Neuron (in vitro differentiated cells): ENCODE measurements around the gene NUP133.
"Not testable (repeated sequence)": the region's sequence is repeated elsewhere in the genome, so short reads cannot be mapped to it uniquely, and the experiment has no call there.

Experiments
- H2AFZ ChIP-seq: one replicate; pipeline ENCODE4 v1.6.1; 2013; ENCODE audit warnings: low read depth, mild to moderate bottlenecking, inconsistent platforms, low read length, moderate library complexity
- H3K27me3 ChIP-seq: one replicate; pipeline ENCODE4 v1.6.1; 2013; ENCODE audit warnings: low read length; ENCODE audit not compliant: insufficient read depth
- H3K36me3 ChIP-seq: one replicate; pipeline ENCODE4 v1.6.1; 2013; ENCODE audit warnings: low read length; ENCODE audit not compliant: insufficient read depth
- H3K4me1 ChIP-seq: one replicate; pipeline ENCODE4 v1.6.1; 2013; ENCODE audit warnings: low read length; ENCODE audit not compliant: insufficient read depth
- H3K4me3 ChIP-seq: 2 replicates; pipeline ENCODE4 v1.5.1; 2013; ENCODE audit warnings: mild to moderate bottlenecking, low read length, moderate library complexity
- H3K9me3 ChIP-seq: one replicate; pipeline ENCODE4 v1.6.1; 2013; ENCODE audit warnings: low read length

NUP133 gene

GRCh38 chr1:229434005-229434640 lies 74.0 kb downstream of the NUP133 start, which contains the start of gene ACTA1:
Gene ACTA1, minus strand, starts transcription at chr1:229434094. Its CDS starts 979 bp downstream, at chr1:229433115.
- H2AFZ ChIP-seq, result no peak within 1 kb of the TSS
- H3K4me3 ChIP-seq, result peak within 1 kb of the TSS; percentile 20
- peaks cover 11% of the 10 kb centered on the region for H3K9me3 ChIP-seq
- H3K36me3 ChIP-seq, result no peaks in the 10 kb centered on the region
- peaks cover 21% of the 10 kb centered on the region for H3K27me3 ChIP-seq
- H3K4me1 ChIP-seq, result peaks cover 10% of the 10 kb centered on the region

DNA sequence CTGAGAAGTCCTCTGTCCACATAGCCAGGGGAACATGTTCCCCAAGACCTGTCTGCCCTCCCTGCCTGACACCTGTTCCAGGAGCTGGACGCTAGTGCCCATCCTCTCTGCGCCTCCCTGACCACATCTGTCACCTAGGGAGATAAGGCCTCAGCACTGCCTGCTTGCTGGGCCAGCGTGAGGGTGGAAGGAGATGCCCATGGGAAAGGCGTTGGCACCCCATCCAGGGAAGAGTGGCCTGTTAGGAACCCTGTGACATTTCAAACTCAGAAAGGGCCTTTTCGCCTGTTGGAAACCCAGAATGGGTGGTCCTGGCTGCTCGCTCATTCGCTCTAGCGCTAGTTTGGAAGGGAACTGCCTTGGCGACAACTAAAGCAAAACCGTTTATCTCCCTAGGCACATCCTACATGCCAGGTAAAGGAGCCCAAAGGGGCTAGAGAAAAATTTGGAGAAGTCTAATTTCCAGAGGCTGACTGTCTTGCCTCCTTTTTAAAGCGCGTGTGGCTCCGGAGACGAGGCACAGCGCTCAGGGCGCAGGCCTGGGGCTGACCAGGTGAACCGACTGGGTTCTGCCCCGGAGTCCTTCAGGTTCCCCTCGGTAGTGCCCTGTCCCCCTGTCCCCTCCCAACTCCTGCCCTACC lies 74.7 kb downstream of the NUP133 start:
- peaks cover 21% of the 10 kb centered on the region for H3K27me3 ChIP-seq
- H2AFZ ChIP-seq, result no peak overlapping the region
- no peak overlapping the region for H3K4me3 ChIP-seq
- H3K9me3 ChIP-seq, result peaks cover 11% of the 10 kb centered on the region
- peaks cover 10% of the 10 kb centered on the region for H3K4me1 ChIP-seq
- no peaks in the 10 kb centered on the region for H3K36me3 ChIP-seq

GRCh38 chr1:229432905-229433304 lies 75.2 kb downstream of the NUP133 start:
- H3K36me3 ChIP-seq, result no peaks in the 10 kb centered on the region
- H2AFZ ChIP-seq, result no peak overlapping the region
- peaks cover 21% of the 10 kb centered on the region for H3K27me3 ChIP-seq
- peaks cover 11% of the 10 kb centered on the region for H3K9me3 ChIP-seq
- H3K4me3 ChIP-seq, result no peak overlapping the region
- H3K4me1 ChIP-seq, result peaks cover 10% of the 10 kb centered on the region

DNA sequence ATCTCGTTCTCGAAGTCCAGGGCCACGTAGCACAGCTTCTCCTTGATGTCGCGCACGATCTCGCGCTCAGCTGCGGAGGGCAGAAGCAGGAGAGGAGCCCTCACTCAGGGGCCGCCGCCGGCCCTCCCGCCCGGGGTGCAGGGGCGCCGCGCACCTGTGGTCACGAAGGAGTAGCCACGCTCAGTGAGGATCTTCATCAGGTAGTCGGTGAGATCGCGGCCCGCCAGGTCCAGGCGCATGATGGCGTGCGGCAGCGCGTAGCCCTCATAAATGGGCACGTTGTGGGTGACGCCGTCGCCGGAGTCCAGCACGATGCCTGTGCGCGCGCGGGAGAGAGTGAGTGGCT lies 76.1 kb downstream of the NUP133 start:
- no peak overlapping the region for H2AFZ ChIP-seq
- peaks cover 11% of the 10 kb centered on the region for H3K9me3 ChIP-seq
- peaks cover 21% of the 10 kb centered on the region for H3K27me3 ChIP-seq
- H3K4me3 ChIP-seq, result no peak overlapping the region
- H3K4me1 ChIP-seq, result peaks cover 10% of the 10 kb centered on the region
- no peaks in the 10 kb centered on the region for H3K36me3 ChIP-seq

GRCh38 chr1:229431284-229432115 lies 76.6 kb downstream of the NUP133 start:
- peaks cover 24% of the 10 kb centered on the region for H3K27me3 ChIP-seq
- H3K4me1 ChIP-seq, result peaks cover 10% of the 10 kb centered on the region
- peaks cover 11% of the 10 kb centered on the region for H3K9me3 ChIP-seq
- H2AFZ ChIP-seq, result no peak overlapping the region
- no peak overlapping the region for H3K4me3 ChIP-seq
- no peaks in the 10 kb centered on the region for H3K36me3 ChIP-seq

- H2AFZ ChIP-seq, result no peak overlapping the region
- H3K36me3 ChIP-seq, result no peaks in the 10 kb centered on the region
- H3K4me3 ChIP-seq, result no peak overlapping the region
- peaks cover 24% of the 10 kb centered on the region for H3K27me3 ChIP-seq
- H3K4me1 ChIP-seq, result peaks cover 10% of the 10 kb centered on the region
- H3K9me3 ChIP-seq, result peaks cover 11% of the 10 kb centered on the region
Measured at GRCh38 chr1:229430761-229431283, 77.3 kb downstream of the NUP133 start.

GRCh38 chr1:229428256-229428655 lies 79.9 kb downstream of the NUP133 start:
- Histone ChIP-seq H3K9me3 (peaks cover 12% of the 10 kb centered on the region), H3K27me3 (peaks cover 8% of the 10 kb centered on the region), H2AFZ (no peak overlapping the region), H3K36me3 (no peaks in the 10 kb centered on the region), H3K4me3 (no peak overlapping the region), H3K4me1 (no peaks in the 10 kb centered on the region)

DNA sequence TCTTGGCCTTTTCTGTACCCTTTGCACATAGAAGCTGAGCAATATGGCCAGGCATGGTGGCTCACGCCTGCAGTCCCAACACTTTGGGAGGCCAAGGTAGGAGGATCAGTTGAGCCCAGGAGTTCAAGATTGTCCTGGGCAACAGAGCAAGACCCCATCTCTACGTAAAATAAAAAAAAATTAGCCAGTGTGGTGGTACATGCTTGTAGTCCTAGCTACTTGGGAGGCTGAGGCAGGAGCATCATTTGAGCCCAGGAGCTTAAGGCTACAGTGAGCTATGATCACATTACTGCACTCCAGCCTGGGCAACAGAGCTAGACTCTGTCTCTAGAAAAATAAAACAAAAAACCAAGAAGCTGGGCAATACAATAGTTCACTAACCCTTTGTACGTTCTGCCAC lies 80.6 kb downstream of the NUP133 start:
- H3K36me3 ChIP-seq, result no peaks in the 10 kb centered on the region
- peaks cover 11% of the 10 kb centered on the region for H3K9me3 ChIP-seq
- H3K27me3 ChIP-seq, result peaks cover 8% of the 10 kb centered on the region
- H3K4me1 ChIP-seq, result no peaks in the 10 kb centered on the region
- no peak overlapping the region for H2AFZ ChIP-seq
- no peak overlapping the region for H3K4me3 ChIP-seq

DNA sequence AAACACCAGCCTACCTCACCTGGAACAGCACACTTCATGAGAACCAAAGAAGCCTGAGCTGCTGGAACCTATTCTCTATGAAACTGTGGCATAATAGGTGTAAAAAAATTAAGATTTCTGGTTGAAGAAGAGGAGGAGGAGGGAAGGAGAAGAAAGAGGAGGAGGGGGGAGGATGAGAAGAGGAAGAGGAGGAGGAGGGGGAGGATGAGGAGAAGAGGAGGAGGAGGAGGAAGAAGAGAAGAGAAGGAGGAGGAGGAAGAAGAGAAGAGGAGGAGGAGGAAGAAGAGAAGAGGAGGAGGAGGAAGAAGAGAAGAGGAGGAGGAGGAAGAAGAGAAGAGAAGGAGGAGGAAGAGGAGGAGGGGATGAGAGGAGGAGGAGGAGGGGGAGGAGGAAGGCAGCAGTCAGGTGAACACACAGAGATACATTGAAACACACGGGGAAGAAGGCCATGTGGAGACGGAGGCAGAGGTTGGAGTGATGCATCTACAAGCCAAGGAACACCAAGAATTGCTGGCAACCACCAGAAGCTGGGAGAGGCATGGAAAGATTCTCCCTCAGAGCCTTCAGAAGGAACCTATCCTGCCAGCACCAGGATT lies 82.5 kb downstream of the NUP133 start:
- H3K36me3 ChIP-seq, result no peaks in the 10 kb centered on the region
- H3K27me3 ChIP-seq, result peaks cover 8% of the 10 kb centered on the region
- no peak overlapping the region for H2AFZ ChIP-seq
- no peaks in the 10 kb centered on the region for H3K4me1 ChIP-seq
- no peak overlapping the region for H3K4me3 ChIP-seq
- peaks cover 2% of the 10 kb centered on the region for H3K9me3 ChIP-seq

GRCh38 chr1:229420765-229421164 lies 87.4 kb downstream of the NUP133 start:
- Histone ChIP-seq H3K4me3 (no peak overlapping the region), H3K36me3 (no peaks in the 10 kb centered on the region), H2AFZ (no peak overlapping the region), H3K4me1 (no peaks in the 10 kb centered on the region), H3K27me3 (no peaks in the 10 kb centered on the region), H3K9me3 (peaks cover under 1% of the 10 kb centered on the region)

GRCh38 chr1:229420224-229420623 lies 87.9 kb downstream of the NUP133 start:
- H2AFZ ChIP-seq, result no peak overlapping the region
- no peak overlapping the region for H3K4me3 ChIP-seq
- no peaks in the 10 kb centered on the region for H3K4me1 ChIP-seq
- no peaks in the 10 kb centered on the region for H3K36me3 ChIP-seq
- H3K9me3 ChIP-seq, result no peaks in the 10 kb centered on the region
- H3K27me3 ChIP-seq, result no peaks in the 10 kb centered on the region

DNA sequence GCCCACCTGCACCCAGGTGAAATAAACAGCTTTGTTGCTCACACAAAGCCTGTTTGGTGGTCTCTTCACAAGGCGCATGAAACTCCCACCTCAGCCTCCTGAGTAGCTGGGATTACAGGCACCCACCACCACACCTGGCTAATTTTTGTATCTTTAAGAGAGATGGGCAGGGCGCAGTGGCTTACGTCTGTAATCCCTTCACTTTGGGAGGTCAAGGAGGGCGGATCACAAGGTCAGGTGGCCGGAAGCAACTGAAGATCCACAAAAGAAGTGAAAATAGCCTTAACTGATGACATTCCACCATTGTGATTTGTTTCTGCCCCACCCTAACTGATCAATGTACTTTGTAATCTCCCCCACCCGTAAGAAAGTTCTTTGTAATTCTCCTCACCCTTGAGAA lies 89.6 kb downstream of the NUP133 start:
- not testable (repeated sequence) for H3K9me3 ChIP-seq, H3K27me3 ChIP-seq, H2AFZ ChIP-seq, H3K36me3 ChIP-seq, H3K4me3 ChIP-seq, H3K4me1 ChIP-seq

GRCh38 chr1:229412810-229413209 lies 95.3 kb downstream of the NUP133 start:
- H3K27me3 ChIP-seq, result peaks cover 14% of the 10 kb centered on the region
- H3K36me3 ChIP-seq, H3K4me3 ChIP-seq, H2AFZ ChIP-seq, H3K9me3 ChIP-seq: not testable (repeated sequence)
- peaks cover 11% of the 10 kb centered on the region for H3K4me1 ChIP-seq
